HG03521 (cell line): ENCODE data around the gene B4GALNT3.

ENCODE experiments used
- ATAC-seq: cut with Tn5 transposase; IDR thresholded peaks from one replicate; pipeline ENCODE4 v1.9.1; 2021; ENCODE audit warnings: mild to moderate bottlenecking, moderate library complexity; ENCODE audit not compliant: unreplicated experiment

Gene B4GALNT3

GRCh38 chr12:553216-554000 lies 93.7 kb downstream of the B4GALNT3 start:
- no peak for ATAC-seq

- ATAC-seq = no peak
Measured at GRCh38 chr12:554001-554285, 94.2 kb downstream of the B4GALNT3 start.

- no peak for ATAC-seq
Measured at GRCh38 chr12:556498-556897, 96.8 kb downstream of the B4GALNT3 start.

- no peak for ATAC-seq
Measured at GRCh38 chr12:558580-558979, 98.8 kb downstream of the B4GALNT3 start.

GRCh38 chr12:559208-559905 lies 99.6 kb downstream of the B4GALNT3 start:
- ATAC-seq = no peak

DNA sequence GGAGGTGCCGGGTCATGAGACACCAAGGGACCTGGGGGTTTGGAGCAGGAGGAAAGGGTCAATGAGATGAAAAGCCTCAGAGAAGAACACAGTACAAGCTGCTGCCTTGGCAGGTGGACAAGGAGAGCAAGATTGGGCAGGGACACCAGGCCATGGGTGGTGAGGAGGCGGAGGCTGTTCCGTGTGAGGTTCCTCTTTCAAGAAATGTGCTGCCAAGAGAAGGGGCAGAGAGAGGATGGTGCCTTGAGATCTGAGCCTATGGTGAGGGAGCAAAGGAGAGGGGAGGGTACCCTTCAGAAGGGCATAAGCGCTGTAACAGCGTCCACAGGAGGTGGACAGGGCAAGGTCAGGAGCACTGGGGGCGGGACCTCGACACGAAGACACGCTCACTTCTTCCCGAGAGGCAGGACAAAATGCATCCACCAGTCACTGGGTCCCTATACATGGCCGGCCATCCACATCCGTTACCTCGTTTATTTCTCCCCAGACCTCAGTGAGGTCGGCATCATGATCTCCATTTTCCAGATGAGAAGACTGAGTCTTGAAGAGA lies 100.2 kb downstream of the B4GALNT3 start:
- no peak for ATAC-seq

DNA sequence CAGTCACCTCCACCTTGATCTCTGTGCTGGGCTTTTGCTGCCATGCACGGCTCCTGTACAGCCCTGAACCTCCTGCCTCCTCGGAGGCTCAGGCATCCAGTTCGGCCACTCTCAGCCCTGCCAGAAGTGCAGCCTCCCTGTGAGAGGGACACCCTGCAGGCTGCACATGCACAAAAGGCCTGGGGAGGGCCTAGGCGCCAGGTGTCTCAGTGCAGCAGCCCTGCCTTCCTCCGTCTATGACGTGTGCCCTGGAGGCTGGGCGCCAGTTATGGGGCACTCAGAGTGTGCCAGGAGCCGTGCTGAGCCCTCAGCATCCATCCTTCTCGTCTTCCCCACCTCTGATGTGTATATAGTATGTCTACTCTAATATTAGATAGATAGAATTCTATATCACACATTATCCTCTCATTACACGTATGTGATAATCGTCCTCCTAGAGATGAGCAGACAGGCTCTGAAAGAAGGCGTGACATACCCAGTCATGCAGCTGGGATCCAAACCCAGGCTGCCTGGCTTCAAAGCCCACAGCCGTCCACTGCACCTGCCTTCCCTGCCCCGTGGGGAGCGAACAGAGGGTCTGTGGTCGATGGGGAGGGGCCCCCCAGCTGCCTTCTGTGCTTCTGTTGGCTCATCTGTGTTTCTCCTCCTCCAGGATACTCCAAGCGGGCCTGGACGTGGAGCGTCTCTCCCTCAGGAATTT lies 101.1 kb downstream of the B4GALNT3 start:
- no peak for ATAC-seq

- ATAC-seq = no peak
Measured at GRCh38 chr12:561391-561705, 101.6 kb downstream of the B4GALNT3 start.

GRCh38 chr12:561908-562593 lies 102.3 kb downstream of the B4GALNT3 start:
- ATAC-seq = no peak

GRCh38 chr12:562634-563033 lies 102.9 kb downstream of the B4GALNT3 start:
- no peak for ATAC-seq

DNA sequence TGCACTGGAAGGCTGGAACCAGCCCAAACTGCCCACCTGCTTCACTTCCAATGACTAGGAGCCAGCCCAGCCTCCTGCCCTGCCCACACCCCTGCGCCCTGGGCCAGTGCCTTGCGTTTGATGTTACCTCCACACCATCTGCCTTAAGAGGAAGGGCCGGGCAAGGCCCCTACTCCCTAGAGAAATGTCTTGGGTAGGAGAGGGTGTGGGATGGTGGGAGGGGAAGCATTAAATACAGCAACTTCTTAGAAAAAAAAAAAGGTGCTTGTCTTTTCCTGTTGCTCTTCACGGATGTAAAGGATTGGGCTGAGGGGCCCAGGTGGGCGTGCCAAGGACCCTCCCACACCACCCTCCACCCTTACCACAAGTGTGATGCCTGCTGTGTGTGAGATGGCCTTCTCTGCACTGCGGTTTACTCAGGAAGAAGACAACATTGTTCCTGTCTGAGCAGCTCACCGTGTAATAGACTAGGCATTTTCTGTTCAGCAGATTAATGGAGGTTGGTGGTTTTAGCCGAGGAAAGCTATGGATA lies 103.6 kb downstream of the B4GALNT3 start:
- ATAC-seq = no peak

DNA sequence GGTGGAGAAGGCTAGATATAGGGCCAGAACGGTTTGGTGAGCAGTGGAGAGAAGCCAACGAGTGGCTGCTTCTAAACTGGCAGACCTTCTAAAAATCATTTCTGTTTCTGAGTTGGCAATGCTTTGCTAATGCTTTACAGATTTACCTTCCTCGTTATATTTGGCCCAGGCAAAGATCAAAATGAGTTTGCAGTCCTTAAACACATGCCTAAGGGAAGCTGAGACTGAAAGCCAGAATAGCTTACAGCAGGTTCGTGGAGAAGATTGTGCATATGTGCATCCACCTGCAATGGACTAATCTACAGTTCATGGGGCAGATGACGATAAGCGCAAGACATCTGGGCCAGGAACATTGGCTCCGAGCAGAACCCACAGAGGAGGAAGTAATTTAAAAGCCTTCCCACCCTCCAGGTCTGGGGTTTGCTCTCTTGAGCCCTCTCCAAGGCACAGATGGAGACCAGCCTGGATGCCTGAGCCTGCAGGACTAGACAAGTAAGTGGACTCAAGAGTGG lies 104.1 kb downstream of the B4GALNT3 start:
- no peak for ATAC-seq

DNA sequence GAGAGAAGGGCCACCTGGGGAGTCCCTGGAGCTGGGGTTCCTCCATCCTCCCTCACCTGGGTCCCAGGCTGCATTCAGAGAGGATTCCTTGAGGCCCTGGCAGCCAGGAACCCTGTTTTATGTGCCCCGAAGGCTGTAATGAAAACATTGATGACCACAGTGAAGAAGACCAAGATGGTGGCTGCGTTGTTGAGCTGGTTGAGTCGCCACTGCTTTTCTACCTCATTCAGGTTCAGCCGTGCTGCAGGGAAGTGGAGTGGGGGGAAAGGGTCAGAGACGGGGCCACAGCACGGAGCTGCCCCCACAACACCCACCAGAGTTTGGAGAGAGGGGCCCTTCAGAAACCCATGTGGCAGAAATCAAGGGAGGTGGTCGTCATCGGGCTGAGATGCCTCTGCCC lies 105.4 kb downstream of the B4GALNT3 start:
- ATAC-seq = no peak

- no peak for ATAC-seq
Measured at GRCh38 chr12:565589-566105, 105.9 kb downstream of the B4GALNT3 start.

DNA sequence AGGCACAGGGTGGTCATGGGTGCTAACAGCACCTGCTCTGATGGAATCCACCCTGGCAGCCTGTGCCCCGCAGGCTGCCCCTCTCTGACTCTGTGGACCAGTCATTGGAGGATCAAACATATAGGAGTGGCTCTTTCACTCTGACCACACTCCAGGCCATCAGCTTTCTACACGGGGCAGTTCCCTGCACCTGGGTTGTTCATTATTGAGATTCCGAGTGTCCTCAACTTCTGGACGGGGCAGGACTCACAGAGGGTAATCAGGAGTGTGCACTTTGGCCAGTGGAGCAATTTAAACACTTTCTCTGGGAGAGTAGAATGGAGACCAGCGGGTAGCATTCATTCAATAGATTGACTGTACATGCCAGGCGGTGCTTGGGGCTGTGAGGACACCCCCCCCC lies 108.7 kb downstream of the B4GALNT3 start:
- ATAC-seq = no peak

- ATAC-seq = no peak
Measured at GRCh38 chr12:569091-569676, 109.4 kb downstream of the B4GALNT3 start.

GRCh38 chr12:569803-570434 lies 110.2 kb downstream of the B4GALNT3 start:
- ATAC-seq = no peak

DNA sequence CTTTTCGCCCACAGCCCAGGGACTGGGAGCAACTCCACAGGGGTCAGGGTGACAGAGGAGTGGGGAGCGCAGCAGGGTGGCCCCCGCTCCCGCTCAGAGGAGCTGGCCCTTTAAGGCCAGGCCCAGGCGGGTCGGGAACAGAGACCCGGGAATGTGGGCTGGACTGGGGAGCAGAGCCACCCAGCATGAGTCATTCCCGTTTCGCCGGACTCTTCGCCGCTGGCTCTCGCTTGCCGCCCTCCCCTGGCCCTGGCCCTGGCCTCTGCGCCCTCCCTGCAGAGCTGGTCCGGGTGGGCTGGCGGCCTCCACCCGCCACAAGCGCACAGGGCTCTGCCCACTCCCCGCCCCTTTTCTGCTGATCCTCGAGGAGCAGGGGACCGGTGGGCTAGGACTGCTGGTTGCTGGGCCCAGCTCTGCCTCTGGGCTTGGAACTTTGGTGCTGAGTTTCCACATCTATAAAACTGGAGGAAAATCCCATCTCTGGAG lies 110.7 kb downstream of the B4GALNT3 start:
- ATAC-seq = no peak

DNA sequence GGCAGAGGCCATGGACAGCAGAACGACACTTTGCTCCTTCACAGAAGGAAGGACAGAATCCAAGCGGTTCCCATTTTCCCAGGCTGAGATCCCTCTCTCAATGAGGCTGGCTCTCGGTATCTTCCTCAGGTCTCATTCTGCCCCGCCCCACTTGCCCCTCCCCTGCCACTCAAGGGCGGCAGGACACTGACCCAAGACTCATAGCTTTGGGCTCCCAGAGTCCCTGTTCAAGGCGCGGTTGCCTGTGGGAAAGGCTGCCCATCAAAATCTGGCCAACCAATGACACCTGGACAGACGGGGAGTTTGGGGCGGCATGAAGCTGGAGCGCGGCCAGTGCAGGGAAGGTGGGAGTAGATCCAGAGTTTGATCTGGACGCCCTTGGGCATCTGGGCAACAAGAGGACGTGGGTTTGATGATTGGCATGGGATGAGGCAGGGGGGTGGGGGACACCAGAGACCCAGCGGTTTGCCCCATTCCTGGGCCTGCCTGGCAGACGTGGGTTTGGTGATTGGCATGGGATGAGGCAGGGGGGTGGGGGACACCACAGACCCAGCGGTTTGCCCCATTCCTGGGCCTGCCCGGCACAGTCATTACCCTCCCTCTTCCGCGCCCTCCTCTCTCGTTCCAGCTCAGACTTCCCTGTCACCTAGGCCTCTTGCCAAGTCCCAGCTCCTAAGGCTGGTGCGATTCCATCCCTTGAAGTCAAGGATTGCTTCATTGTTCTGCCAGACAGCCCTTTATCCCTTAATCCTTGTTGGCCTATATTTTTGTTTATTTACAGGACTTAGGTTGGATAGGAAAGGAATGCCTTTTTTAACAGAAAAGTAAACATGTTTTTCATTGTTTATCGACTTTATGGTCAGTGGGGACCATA lies 111.4 kb downstream of the B4GALNT3 start:
- no peak for ATAC-seq
